ENCODE results near the gene TMEM256. TPM values are rescaled to one million over a fixed set of nuclear protein-coding genes. Genes with fewer than 3 reads are reported as not detected.
A peak's percentile ranks its signal among the peaks of the same experiment; 100 is the strongest.

TMEM256 gene
- total RNA-seq, 1 experiment from 2014 or later, result 40.2 TPM

DNA sequence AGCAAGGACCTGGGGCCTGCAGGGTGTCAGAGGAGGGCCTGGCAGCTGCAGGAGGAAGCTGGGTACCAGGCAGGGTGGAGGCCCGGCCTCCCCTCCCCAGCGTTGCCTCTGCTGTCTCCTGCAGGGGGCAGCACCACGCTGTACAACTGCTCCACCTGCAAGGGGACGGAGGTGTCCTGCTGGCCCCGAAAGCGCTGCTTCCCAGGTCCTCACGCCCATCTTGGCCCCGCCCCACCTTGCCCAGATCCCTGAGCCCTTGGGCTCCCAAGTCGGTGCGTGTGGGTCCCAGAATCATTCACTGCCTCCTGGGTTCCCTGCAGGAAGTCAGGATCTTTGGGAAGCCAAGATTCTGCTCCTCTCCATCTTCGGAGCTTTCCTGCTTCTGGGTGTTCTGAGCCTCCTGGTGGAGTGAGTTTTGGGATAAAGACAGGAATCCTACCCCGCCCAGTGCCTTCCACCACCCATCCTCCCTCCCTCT, 47.8 kb downstream of the TMEM256 start:
- no peaks in the 10 kb centered on the region for H3K27me3 Mint-ChIP-seq (ENCODE audit: insufficient read depth, unreplicated experiment)
- TF ChIP-seq, protein P1, sequence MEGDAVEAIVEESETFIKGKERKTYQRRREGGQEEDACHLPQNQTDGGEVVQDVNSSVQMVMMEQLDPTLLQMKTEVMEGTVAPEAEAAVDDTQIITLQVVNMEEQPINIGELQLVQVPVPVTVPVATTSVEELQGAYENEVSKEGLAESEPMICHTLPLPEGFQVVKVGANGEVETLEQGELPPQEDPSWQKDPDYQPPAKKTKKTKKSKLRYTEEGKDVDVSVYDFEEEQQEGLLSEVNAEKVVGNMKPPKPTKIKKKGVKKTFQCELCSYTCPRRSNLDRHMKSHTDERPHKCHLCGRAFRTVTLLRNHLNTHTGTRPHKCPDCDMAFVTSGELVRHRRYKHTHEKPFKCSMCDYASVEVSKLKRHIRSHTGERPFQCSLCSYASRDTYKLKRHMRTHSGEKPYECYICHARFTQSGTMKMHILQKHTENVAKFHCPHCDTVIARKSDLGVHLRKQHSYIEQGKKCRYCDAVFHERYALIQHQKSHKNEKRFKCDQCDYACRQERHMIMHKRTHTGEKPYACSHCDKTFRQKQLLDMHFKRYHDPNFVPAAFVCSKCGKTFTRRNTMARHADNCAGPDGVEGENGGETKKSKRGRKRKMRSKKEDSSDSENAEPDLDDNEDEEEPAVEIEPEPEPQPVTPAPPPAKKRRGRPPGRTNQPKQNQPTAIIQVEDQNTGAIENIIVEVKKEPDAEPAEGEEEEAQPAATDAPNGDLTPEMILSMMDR (IDR thresholded peaks at IDR 0.05; ENCODE audit: insufficient read depth in 1 of 2, low read depth in 1 of 2, low read length in 1 of 2, severe bottlenecking in 1 of 2, unreplicated experiment in 1 of 2), result peak; percentile 65 to 73
- ChIA-PET CTCF (interaction anchor here (0.6 to 1.5 kb wide), 6 partner anchors 21 to 205 kb away, joined by 3 to 8 read pairs (median 5); partner anchors contain the start of gene TMEM102), POLR2A (no interaction called here)
- no peaks in the 10 kb centered on the region for H3K36me3 Mint-ChIP-seq (ENCODE audit: insufficient read depth, unreplicated experiment)
- no peak overlapping the region for H3K27ac Mint-ChIP-seq (ENCODE audit: unreplicated experiment)
- H3K4me3 ChIP-seq (ENCODE audit: low read depth, low read length), result no peak overlapping the region
- H3K4me1 Mint-ChIP-seq (ENCODE audit: low read depth, unreplicated experiment), result peaks cover 11% of the 10 kb centered on the region
- BruUV-seq (replicated peaks), result no TSS peak
- DNase-seq, result peak; percentile 78 to 82
- no peaks in the 10 kb centered on the region for H3K9me3 Mint-ChIP-seq (ENCODE audit: unreplicated experiment)
- H3K36me3 ChIP-seq (ENCODE audit: control insufficient read depth, insufficient read depth, low read length), result no peaks in the 10 kb centered on the region
- H3K4me3 Mint-ChIP-seq (ENCODE audit: unreplicated experiment), result no peak overlapping the region
- H3K4me1 ChIP-seq, result no peaks in the 10 kb centered on the region
- H3K9me3 ChIP-seq, result no peaks in the 10 kb centered on the region
- no peaks in the 10 kb centered on the region for H3K27me3 ChIP-seq (replicated peaks; ENCODE audit: control insufficient read depth, insufficient read depth, low read length)
- intact Hi-C loops (cut with micrococcal nuclease; ENCODE audit: unreplicated experiment), result loop anchor here (2.0 to 5.0 kb wide), 2 partner anchors 81 to 205 kb away; partner anchors contain the start of genes FGF11, SENP3 and TMEM102

DNA sequence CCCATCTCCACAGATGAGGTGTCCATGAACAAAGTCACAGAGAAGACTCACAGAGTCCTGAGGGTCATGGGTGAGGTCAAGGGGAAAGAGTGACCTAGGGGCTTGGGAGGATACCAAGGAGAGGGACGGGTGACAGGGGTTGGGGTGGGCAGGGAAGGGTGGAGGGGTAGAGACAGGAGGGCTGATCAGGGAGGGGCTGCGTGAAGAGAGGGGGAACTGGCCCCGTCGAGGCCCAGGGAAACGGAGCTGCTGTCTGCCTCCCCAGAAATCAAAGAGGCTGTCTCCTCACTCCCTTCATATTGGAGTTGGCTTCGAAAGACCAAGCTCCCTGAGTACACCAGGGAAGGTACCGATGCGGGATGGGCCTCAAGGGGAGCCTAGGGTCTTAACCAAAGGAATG, 48.3 kb downstream of the TMEM256 start:
- H3K36me3 ChIP-seq (ENCODE audit: control insufficient read depth, insufficient read depth, low read length), result no peaks in the 10 kb centered on the region
- Mint-ChIP-seq H3K9me3 (ENCODE audit: unreplicated experiment) (no peaks in the 10 kb centered on the region), H3K27ac (ENCODE audit: unreplicated experiment) (no peak overlapping the region), H3K27me3 (ENCODE audit: insufficient read depth, unreplicated experiment) (no peaks in the 10 kb centered on the region), H3K4me3 (ENCODE audit: unreplicated experiment) (no peak overlapping the region), H3K36me3 (ENCODE audit: insufficient read depth, unreplicated experiment) (no peaks in the 10 kb centered on the region), H3K4me1 (ENCODE audit: low read depth, unreplicated experiment) (peaks cover 11% of the 10 kb centered on the region)
- ChIA-PET POLR2A (no interaction called here), CTCF (interaction anchor here (0.8 to 1.5 kb wide), 5 partner anchors 21 to 205 kb away, joined by 3 to 8 read pairs (median 7); partner anchors contain the start of gene TMEM102)
- H3K9me3 ChIP-seq, result no peaks in the 10 kb centered on the region
- H3K4me3 ChIP-seq (ENCODE audit: low read depth, low read length), result no peak overlapping the region
- no peaks in the 10 kb centered on the region for H3K4me1 ChIP-seq
- DNase-seq, result no peak
- TF ChIP-seq, protein P1 (IDR thresholded peaks at IDR 0.05; ENCODE audit: insufficient read depth in 1 of 2, low read depth in 1 of 2, low read length in 1 of 2, severe bottlenecking in 1 of 2, unreplicated experiment in 1 of 2), result no peak
- no TSS peak for BruUV-seq (replicated peaks)
- no peaks in the 10 kb centered on the region for H3K27me3 ChIP-seq (replicated peaks; ENCODE audit: control insufficient read depth, insufficient read depth, low read length)
- intact Hi-C loops (cut with micrococcal nuclease; ENCODE audit: unreplicated experiment), result loop anchor here (5.0 kb wide), 1 partner anchor 82 kb away; the partner anchor contains the start of genes FGF11 and TMEM102

DNA sequence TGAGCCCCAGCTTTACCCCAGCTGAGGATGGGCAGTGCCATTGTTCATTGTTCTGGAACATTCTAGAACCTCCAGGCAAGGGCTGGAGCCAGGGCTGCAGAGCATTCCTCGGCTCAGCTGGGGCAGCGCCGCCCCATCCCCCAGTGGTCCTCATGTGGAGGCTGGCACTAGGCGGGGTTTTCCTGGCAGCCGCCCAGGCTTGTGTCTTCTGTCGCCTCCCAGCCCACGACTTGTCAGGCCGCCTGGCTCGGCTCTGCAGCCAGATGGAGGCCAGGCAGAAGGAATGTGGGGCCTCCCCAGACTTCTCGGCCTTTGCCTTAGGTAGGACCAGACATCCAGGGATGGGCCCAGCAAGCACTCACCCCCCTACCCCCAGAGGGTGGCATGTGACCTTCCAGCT, 48.8 kb downstream of the TMEM256 start, which contains the start of gene TMEM95:
TSS of gene TMEM95 (plus strand) at position 104 of the 400 bp plus-strand sequence. CDS start at position 153, 49 bp downstream.
- TF ChIP-seq, protein P1 (IDR thresholded peaks at IDR 0.05; ENCODE audit: insufficient read depth in 1 of 2, low read depth in 1 of 2, low read length in 1 of 2, severe bottlenecking in 1 of 2, unreplicated experiment in 1 of 2), result no peak
- POLR2A ChIA-PET, result interaction anchor here (0.5 kb wide), 1 partner anchor 85 kb away, joined by 3 read pairs; no protein-coding TSS in a partner anchor
- Mint-ChIP-seq H3K27me3 (ENCODE audit: insufficient read depth, unreplicated experiment) (no peaks in the 10 kb centered on the region), H3K9me3 (ENCODE audit: unreplicated experiment) (no peaks in the 10 kb centered on the region), H3K4me1 (ENCODE audit: low read depth, unreplicated experiment) (peaks cover 11% of the 10 kb centered on the region), H3K27ac (ENCODE audit: unreplicated experiment) (no peak within 1 kb of the TSS), H3K4me3 (ENCODE audit: unreplicated experiment) (no peak within 1 kb of the TSS), H3K36me3 (ENCODE audit: insufficient read depth, unreplicated experiment) (no peaks in the 10 kb centered on the region)
- Histone ChIP-seq H3K4me3 (ENCODE audit: low read depth, low read length) (no peak within 1 kb of the TSS), H3K36me3 (ENCODE audit: control insufficient read depth, insufficient read depth, low read length) (no peaks in the 10 kb centered on the region), H3K9me3 (no peaks in the 10 kb centered on the region), H3K4me1 (no peaks in the 10 kb centered on the region), H3K27me3 (replicated peaks; ENCODE audit: control insufficient read depth, insufficient read depth, low read length) (no peaks in the 10 kb centered on the region)
- BruUV-seq (replicated peaks), result no TSS peak
- intact Hi-C loops (cut with micrococcal nuclease; ENCODE audit: unreplicated experiment), result loop anchor here (5.0 kb wide), 1 partner anchor 82 kb away; the partner anchor contains the start of genes FGF11 and TMEM102
- no peak for DNase-seq
- CTCF ChIA-PET, result interaction anchor here (0.8 kb wide), 1 partner anchor 137 kb away, joined by 3 read pairs; no protein-coding TSS in a partner anchor

Data from Caco-2 (cell line).